ENCODE measurements around the gene DESI1. TPM values are rescaled to one million over a fixed set of nuclear protein-coding genes. Genes with fewer than 3 reads are reported as not detected.
"Not testable (repeated sequence)": the region's sequence is repeated elsewhere in the genome, so short reads cannot be mapped to it uniquely, and the experiment has no call there.

DESI1 gene
- total RNA-seq, 1 donor: 12.8 TPM

DNA sequence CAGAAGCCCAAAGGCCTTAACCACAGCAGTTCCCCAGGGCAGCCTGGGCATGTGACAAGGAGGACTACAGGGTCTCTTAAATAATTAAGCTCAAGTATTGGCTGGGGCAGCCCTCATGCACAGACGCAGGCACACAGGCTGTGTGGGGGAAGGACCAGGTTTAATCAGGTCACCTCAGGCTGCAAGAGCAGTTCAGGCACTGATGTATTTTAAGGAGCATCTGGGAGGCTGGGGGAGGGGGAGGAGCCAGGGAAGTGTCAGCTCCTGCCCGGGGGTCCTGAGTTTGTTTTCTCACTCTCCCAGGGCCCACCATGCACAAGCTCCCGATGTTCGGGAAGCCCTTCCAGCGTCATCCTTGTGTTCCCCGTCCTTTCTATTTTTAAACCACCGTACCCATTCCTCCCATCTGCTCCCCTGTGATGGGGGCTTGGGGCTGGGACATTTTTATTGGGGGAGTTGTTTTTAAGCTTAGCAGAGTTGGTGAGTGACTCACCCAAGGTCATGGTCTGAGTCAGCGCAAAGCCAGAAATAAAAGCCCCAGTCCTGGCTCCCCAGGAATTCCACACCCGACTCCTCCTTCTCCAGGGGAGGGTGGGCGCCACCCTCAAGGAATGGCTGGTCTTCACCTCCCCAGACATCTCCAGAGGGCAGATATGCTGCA lies 57.7 kb downstream of the DESI1 start:
- no peaks in the 10 kb centered on the region for H3K9me3 ChIP-seq (ENCODE audit: low read depth, low read length)
- no peaks in the 10 kb centered on the region for H3K4me1 ChIP-seq (ENCODE audit: insufficient read depth, low read length)
- no peak overlapping the region for H3K4me3 ChIP-seq (ENCODE audit: low read length)
- H3K27me3 ChIP-seq (ENCODE audit: insufficient read depth, low read length): no peaks in the 10 kb centered on the region

DNA sequence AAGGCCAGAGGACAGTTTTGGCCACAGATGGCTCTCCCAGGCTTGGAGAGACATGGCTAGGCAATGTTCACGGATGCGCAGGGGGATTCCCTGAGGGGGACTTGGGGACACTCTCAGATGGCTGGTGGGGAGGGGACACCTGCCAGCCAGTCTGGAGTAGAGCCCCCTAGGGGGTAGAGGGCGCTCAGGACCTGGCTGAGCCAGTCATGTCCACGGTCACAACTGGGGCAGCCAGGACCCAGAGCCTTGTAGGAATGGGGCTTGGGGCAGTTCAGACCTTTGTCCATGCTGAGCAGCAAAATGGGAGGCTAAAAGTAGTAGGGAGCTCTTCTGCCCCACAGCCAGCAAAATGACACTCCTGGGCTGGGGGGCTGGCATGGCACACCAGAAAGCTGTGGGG lies 58.4 kb downstream of the DESI1 start:
- H3K4me3 ChIP-seq (ENCODE audit: low read length): no peak overlapping the region
- H3K27me3 ChIP-seq (ENCODE audit: insufficient read depth, low read length): no peaks in the 10 kb centered on the region
- no peaks in the 10 kb centered on the region for H3K9me3 ChIP-seq (ENCODE audit: low read depth, low read length)
- H3K4me1 ChIP-seq (ENCODE audit: insufficient read depth, low read length): no peaks in the 10 kb centered on the region

DNA sequence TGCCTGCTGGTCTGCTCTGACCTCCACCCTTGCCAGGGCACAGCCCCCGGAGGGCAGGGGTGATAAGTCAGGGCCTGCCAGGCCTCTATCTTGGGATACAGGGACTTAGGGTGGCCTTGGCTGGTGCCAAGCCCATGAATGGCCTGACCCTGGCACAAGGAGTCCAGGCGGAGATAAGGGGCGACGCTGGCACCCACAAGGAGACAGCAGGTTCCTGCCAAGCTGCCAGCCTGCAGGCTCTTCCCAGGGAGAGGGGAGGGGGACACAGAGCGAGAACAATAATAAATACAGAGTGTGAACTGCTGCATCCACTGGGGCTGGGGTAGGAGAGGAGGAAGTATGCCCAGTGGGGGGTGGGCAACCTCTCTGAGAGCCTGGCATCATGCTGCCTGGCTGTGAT lies 59.1 kb downstream of the DESI1 start:
- H3K4me1 ChIP-seq (ENCODE audit: insufficient read depth, low read length): no peaks in the 10 kb centered on the region
- H3K4me3 ChIP-seq (ENCODE audit: low read length): no peak overlapping the region
- H3K27me3 ChIP-seq (ENCODE audit: insufficient read depth, low read length): no peaks in the 10 kb centered on the region
- no peaks in the 10 kb centered on the region for H3K9me3 ChIP-seq (ENCODE audit: low read depth, low read length)

DNA sequence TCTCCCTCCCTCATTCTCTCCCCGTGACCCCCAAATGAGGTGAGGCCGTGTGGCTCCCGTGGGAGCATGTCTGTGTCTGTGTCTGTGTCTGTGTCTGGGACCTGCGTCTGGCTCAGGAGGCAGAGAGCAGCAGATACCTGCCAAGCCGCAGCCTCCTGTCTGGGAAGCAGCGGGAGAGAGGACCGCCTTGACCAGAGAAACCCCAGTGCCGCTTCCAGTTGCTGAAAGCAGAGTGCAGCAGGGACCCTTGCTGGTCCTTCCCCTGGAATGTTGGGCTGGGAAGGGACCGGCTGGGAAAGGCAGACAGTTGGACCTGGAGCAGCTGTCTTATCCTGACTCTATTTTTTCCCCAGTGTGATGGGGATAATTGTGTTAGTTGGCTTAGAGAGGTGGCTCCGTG lies 59.5 kb downstream of the DESI1 start:
- Histone ChIP-seq H3K27me3 (ENCODE audit: insufficient read depth, low read length) (no peaks in the 10 kb centered on the region), H3K4me1 (ENCODE audit: insufficient read depth, low read length) (no peaks in the 10 kb centered on the region), H3K4me3 (ENCODE audit: low read length) (no peak overlapping the region), H3K9me3 (ENCODE audit: low read depth, low read length) (no peaks in the 10 kb centered on the region)

DNA sequence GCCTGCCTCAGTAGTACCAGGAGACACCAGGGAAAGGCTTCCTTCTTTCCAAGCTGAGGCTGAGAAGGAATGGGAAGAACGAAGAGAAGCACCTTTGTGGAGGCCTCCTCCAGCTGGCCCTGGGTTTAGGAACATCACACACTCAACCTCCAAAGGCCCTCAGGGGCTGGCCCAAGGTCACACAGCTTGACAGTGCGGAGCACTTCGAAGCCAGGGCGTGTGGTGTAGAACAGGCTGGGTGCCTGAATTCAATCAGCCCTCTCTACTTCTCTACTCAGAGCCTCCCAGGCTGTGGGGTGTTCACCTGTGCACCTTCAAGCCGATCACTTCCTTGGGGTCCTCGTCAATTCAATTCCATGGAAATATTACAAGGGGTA lies 60.8 kb downstream of the DESI1 start:
- no peak overlapping the region for H3K4me3 ChIP-seq (ENCODE audit: low read length)
- H3K27me3 ChIP-seq (ENCODE audit: insufficient read depth, low read length): no peaks in the 10 kb centered on the region
- no peaks in the 10 kb centered on the region for H3K4me1 ChIP-seq (ENCODE audit: insufficient read depth, low read length)
- H3K9me3 ChIP-seq (ENCODE audit: low read depth, low read length): no peaks in the 10 kb centered on the region

DNA sequence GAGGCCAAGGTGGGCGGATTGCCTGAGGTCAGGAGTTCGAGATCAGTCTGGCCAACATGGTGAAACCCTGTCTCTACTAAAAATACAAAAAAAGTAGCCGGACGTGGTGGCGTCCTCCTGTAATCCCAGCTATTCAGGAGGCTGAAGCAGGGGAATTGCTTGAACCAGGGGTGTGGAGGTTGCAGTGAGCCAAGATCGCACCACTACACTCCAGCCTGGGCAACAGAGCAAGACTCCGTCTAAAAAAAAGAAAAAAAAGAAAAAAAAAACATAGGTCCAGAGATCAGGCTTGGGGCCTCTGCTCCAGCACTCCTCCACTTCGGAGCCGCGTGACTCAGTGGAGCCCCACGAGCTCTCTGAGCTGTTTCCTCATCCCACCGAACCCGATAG lies 62.6 kb downstream of the DESI1 start:
- H3K27me3 ChIP-seq (ENCODE audit: insufficient read depth, low read length); H3K4me3 ChIP-seq (ENCODE audit: low read length); H3K9me3 ChIP-seq (ENCODE audit: low read depth, low read length); H3K4me1 ChIP-seq (ENCODE audit: insufficient read depth, low read length): not testable (repeated sequence)

DNA sequence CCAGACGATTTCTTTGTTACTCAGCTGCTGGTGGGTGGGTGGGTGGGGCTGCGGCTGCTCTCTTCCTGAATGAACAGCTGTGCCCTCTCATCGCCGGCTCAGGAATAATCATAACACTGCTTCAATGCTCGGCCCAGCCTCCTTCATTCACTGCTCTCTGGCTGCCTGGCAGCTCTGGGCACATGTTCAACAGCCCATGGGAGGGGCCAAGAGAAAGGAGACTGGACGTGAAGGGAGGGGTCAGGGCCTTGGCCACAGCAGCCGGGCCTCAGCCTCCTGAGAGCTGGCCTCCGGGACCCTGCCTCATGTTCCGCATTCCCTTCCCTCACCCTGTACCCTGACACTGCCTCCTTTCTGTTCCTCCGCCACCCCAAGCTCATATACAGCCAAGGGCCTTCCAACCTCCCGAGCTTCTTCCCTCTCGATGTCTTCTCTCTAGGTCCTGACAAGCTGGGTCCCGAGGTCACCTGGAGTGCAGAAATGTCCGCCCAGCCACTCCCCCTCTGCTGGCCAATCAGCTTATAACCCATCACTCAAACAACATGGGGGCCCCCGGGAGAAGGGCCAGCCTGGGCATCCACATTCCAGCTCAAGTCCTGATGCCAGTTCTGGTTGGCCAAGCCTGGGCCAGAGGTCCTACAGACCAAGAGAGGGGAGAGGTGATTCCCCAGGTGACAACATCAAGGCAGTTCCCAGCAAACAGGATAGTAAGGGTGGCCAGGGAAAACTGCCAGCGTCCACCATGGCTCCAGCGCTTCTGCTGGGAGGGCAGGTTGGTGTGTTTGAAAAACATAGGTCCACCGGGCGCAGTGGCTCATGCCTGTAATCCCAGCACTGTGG lies 63.2 kb downstream of the DESI1 start:
- Histone ChIP-seq H3K4me3 (ENCODE audit: low read length) (no peak overlapping the region), H3K4me1 (ENCODE audit: insufficient read depth, low read length) (no peaks in the 10 kb centered on the region), H3K9me3 (ENCODE audit: low read depth, low read length) (no peaks in the 10 kb centered on the region), H3K27me3 (ENCODE audit: insufficient read depth, low read length) (no peaks in the 10 kb centered on the region)

DNA sequence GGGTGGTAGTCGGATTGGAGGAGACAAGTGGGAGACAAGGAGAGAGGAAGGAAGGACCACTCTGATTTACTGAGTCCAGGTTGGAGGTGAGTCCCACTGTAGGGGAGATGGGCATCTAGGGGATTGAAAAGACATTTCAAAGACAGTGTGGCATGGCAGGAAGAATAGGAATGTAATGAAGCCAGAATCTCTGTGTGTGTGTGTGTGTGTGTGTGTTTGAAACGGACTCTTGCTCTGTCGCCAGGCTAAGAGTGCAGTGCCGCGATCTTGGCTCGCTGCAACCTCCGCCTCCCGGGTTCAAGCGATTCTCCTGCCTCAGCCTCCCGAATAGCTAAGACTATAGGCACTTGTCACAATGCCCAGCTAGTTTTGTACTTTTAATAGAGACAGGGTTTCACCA lies 64.3 kb downstream of the DESI1 start:
- Histone ChIP-seq H3K27me3 (ENCODE audit: insufficient read depth, low read length) (no peaks in the 10 kb centered on the region), H3K9me3 (ENCODE audit: low read depth, low read length) (no peaks in the 10 kb centered on the region), H3K4me3 (ENCODE audit: low read length) (no peak overlapping the region), H3K4me1 (ENCODE audit: insufficient read depth, low read length) (no peaks in the 10 kb centered on the region)

DNA sequence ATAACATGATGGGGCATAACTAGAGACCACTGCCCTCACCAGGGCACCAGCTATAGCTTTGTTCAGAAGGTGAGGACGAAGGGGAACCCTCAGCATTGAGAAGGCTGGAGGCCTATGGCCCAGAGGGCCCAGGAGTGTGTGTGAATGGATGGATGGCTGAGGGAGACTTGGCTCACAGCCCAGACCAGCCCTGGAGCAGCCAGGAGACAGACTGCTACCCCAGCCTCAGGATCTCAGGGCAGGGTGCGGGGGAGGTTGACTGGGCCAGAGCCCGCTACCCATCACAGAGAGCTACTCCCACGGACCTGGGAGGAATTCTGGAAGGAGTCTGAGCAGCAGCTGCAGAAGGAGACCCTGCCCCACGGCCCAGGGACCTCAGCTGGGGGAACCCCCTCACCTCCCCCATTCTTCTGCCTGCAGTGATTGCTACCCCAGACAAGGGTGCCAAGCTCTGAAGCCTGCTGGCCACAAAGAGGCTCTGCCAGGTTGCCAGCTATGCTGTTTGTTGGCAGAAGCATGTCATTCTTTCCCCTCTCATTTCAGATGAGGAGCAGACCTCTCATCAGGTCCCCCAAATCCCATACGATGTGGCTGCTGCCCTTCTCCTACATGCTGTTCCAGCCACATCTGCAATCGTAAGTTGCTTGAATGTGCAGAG lies 65.4 kb downstream of the DESI1 start:
- Histone ChIP-seq H3K27me3 (ENCODE audit: insufficient read depth, low read length) (no peaks in the 10 kb centered on the region), H3K4me1 (ENCODE audit: insufficient read depth, low read length) (no peaks in the 10 kb centered on the region), H3K4me3 (ENCODE audit: low read length) (no peak overlapping the region), H3K9me3 (ENCODE audit: low read depth, low read length) (no peaks in the 10 kb centered on the region)

DNA sequence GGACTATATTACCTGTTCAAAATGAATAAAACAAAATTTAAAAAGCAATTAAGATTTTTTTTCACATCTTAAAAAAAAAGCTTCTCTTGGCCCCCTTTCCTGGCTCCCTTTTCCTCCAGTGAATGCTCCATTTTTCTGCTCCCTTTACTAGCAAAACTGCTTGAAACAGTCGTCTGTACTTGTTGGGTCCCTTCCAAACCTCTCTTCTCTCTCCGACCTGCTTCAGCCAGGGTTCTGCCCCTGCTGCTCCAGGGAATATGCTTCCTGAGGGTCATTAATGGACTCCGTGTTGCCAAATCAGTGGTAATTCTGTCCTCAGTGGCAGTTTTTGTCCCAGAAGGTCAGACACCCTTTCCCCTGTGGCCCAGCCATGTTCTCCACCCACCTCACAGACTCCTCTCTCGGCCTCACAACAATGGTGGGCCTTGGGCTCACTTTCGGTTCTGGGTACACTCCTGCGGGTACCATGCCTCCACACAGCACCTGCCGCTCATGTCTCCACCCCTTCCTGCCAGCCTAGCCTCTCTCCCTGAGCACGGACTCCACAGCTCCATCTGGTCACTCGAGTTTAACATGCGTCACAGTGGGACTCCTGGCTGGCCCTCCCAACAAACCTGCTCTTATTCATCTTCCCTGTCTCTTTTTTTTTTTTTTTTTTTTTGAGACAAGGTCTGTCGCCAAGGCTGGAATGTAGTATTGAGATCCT lies 68.8 kb downstream of the DESI1 start:
- Histone ChIP-seq H3K9me3 (ENCODE audit: low read depth, low read length) (no peaks in the 10 kb centered on the region), H3K4me3 (ENCODE audit: low read length) (no peak overlapping the region), H3K27me3 (ENCODE audit: insufficient read depth, low read length) (no peaks in the 10 kb centered on the region), H3K4me1 (ENCODE audit: insufficient read depth, low read length) (no peaks in the 10 kb centered on the region)

DNA sequence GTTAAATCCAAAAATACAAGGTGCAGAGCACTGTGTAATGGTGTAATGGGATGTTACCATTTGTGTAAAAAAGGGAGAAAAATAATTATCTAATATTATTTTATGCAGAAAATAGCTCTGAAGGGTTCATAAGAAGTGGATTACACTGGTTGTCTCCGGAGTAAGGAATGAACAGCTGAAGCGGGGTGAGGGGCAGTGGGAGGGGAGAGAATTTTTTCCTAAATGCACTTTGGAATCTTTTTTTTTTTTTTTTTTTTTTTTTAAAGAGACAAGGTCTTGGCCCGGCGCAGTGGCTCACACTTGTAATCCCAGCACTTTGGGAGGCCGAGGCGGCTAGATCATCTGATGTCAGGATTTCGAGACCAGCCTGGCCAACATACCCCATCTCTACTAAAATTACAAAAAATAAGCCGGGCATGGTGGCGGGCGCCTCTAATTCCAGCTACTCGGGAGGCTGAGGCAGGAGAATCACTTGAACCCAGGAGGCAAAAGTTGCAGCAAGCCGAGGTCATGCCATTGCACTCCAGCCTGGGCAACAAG lies 69.8 kb downstream of the DESI1 start:
- Histone ChIP-seq H3K9me3 (ENCODE audit: low read depth, low read length) (no peaks in the 10 kb centered on the region), H3K4me3 (ENCODE audit: low read length) (no peak overlapping the region), H3K27me3 (ENCODE audit: insufficient read depth, low read length) (no peaks in the 10 kb centered on the region), H3K4me1 (ENCODE audit: insufficient read depth, low read length) (no peaks in the 10 kb centered on the region)

DNA sequence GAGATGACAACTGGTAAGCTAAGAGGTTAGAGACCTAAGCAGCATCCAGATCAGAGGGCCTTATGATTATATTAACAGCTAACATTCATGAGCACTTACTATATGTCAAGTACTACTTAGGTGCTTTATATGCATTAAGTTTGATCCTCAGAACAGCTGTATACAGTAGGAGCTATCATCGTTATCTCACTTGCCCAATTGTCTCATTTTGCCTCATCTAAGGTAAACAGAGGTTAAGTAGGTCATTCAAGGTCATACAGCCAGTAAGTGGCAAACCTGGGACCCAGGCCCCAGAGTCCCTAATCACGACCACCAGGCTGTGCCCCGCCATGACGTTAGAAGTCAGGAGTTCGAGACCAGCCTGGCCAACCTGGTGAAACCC lies 72.0 kb downstream of the DESI1 start:
- no peaks in the 10 kb centered on the region for H3K9me3 ChIP-seq (ENCODE audit: low read depth, low read length)
- peaks cover 12% of the 10 kb centered on the region for H3K4me1 ChIP-seq (ENCODE audit: insufficient read depth, low read length)
- no peak overlapping the region for H3K4me3 ChIP-seq (ENCODE audit: low read length)
- no peaks in the 10 kb centered on the region for H3K27me3 ChIP-seq (ENCODE audit: insufficient read depth, low read length)

Data from mononuclear cell (primary cell).